T-helper 1 cell treated with Interleukin-12 subunit alpha and Interleukin-12 subunit beta and Interleukin-4 antibody, amounts not matched to agents 30 μg/mL and 1 μg/mL, for 36 hours (primary cell): ENCODE measurements around the gene INPP5A.
"Not testable (repeated sequence)": the region's sequence is repeated elsewhere in the genome, so short reads cannot be mapped to it uniquely, and the experiment has no call there.

ENCODE experiments used
- H3K27ac Mint-ChIP-seq: one replicate; pipeline ENCODE4 v1.8.0; 2021; ENCODE audit warnings: mild to moderate bottlenecking, mixed read lengths
- H3K27me3 Mint-ChIP-seq: one replicate; pipeline ENCODE4 v1.8.0; 2021; ENCODE audit warnings: low read depth, mixed read lengths
- H3K36me3 Mint-ChIP-seq: one replicate; pipeline ENCODE4 v1.8.0; 2021; ENCODE audit warnings: low read depth, mixed read lengths
- H3K4me1 Mint-ChIP-seq: one replicate; pipeline ENCODE4 v1.8.0; 2021; ENCODE audit warnings: low read depth, mixed read lengths
- H3K4me3 Mint-ChIP-seq: one replicate; pipeline ENCODE4 v1.8.0; 2021; ENCODE audit warnings: mild to moderate bottlenecking, moderate library complexity, mixed read lengths
- H3K9me3 Mint-ChIP-seq: one replicate; pipeline ENCODE4 v1.8.0; 2021; ENCODE audit warnings: mixed read lengths

Gene INPP5A

GRCh38 chr10:132498562-132499366 is 38.8 kb upstream of the INPP5A start:
- Mint-ChIP-seq H3K36me3 (no peaks in the 10 kb centered on the region), H3K4me3 (no peak overlapping the region), H3K27me3 (peaks cover 4% of the 10 kb centered on the region), H3K27ac (no peak overlapping the region), H3K9me3 (no peaks in the 10 kb centered on the region), H3K4me1 (no peaks in the 10 kb centered on the region)

- no peaks in the 10 kb centered on the region for H3K36me3 Mint-ChIP-seq
- H3K4me3 Mint-ChIP-seq: no peak overlapping the region
- peaks cover 4% of the 10 kb centered on the region for H3K27me3 Mint-ChIP-seq
- no peak overlapping the region for H3K27ac Mint-ChIP-seq
- H3K4me1 Mint-ChIP-seq: no peaks in the 10 kb centered on the region
- no peaks in the 10 kb centered on the region for H3K9me3 Mint-ChIP-seq
Observed at GRCh38 chr10:132499367-132499685, 38.3 kb upstream of the INPP5A start.

GRCh38 chr10:132500781-132501415 is 36.7 kb upstream of the INPP5A start:
- Mint-ChIP-seq H3K4me3 (no peak overlapping the region), H3K9me3 (no peaks in the 10 kb centered on the region), H3K27ac (no peak overlapping the region), H3K36me3 (no peaks in the 10 kb centered on the region), H3K27me3 (peaks cover 4% of the 10 kb centered on the region), H3K4me1 (no peaks in the 10 kb centered on the region)

GRCh38 chr10:132502544-132503300 is 34.9 kb upstream of the INPP5A start:
- Mint-ChIP-seq H3K27me3 (peaks cover 4% of the 10 kb centered on the region), H3K9me3 (no peaks in the 10 kb centered on the region), H3K27ac (no peak overlapping the region), H3K4me3 (no peak overlapping the region), H3K36me3 (no peaks in the 10 kb centered on the region), H3K4me1 (no peaks in the 10 kb centered on the region)

GRCh38 chr10:132503581-132504421 is 33.8 kb upstream of the INPP5A start:
- H3K27ac Mint-ChIP-seq: no peak overlapping the region
- peaks cover 4% of the 10 kb centered on the region for H3K27me3 Mint-ChIP-seq
- no peaks in the 10 kb centered on the region for H3K9me3 Mint-ChIP-seq
- H3K4me1 Mint-ChIP-seq: no peaks in the 10 kb centered on the region
- H3K36me3 Mint-ChIP-seq: no peaks in the 10 kb centered on the region
- H3K4me3 Mint-ChIP-seq: no peak overlapping the region

GRCh38 chr10:132504501-132505272 is 32.9 kb upstream of the INPP5A start:
- H3K36me3 Mint-ChIP-seq: no peaks in the 10 kb centered on the region
- no peak overlapping the region for H3K27ac Mint-ChIP-seq
- H3K27me3 Mint-ChIP-seq: peaks cover 4% of the 10 kb centered on the region
- no peaks in the 10 kb centered on the region for H3K4me1 Mint-ChIP-seq
- H3K9me3 Mint-ChIP-seq: no peaks in the 10 kb centered on the region
- no peak overlapping the region for H3K4me3 Mint-ChIP-seq

GRCh38 chr10:132505546-132505945 is 32.0 kb upstream of the INPP5A start:
- H3K27ac Mint-ChIP-seq, H3K27me3 Mint-ChIP-seq, H3K36me3 Mint-ChIP-seq, H3K9me3 Mint-ChIP-seq, H3K4me3 Mint-ChIP-seq, H3K4me1 Mint-ChIP-seq: not testable (repeated sequence)

- Mint-ChIP-seq H3K36me3 (no peaks in the 10 kb centered on the region), H3K4me1 (no peaks in the 10 kb centered on the region), H3K9me3 (no peaks in the 10 kb centered on the region), H3K27ac (no peak overlapping the region), H3K4me3 (no peak overlapping the region), H3K27me3 (peaks cover 5% of the 10 kb centered on the region)
Observed at GRCh38 chr10:132506711-132507408, 30.7 kb upstream of the INPP5A start.

GRCh38 chr10:132507409-132507955 is 30.1 kb upstream of the INPP5A start:
- H3K27ac Mint-ChIP-seq: no peak overlapping the region
- no peaks in the 10 kb centered on the region for H3K4me1 Mint-ChIP-seq
- peaks cover 5% of the 10 kb centered on the region for H3K27me3 Mint-ChIP-seq
- no peak overlapping the region for H3K4me3 Mint-ChIP-seq
- no peaks in the 10 kb centered on the region for H3K9me3 Mint-ChIP-seq
- no peaks in the 10 kb centered on the region for H3K36me3 Mint-ChIP-seq

GRCh38 chr10:132507956-132508490 is 29.6 kb upstream of the INPP5A start:
- peaks cover 7% of the 10 kb centered on the region for H3K27me3 Mint-ChIP-seq
- no peak overlapping the region for H3K27ac Mint-ChIP-seq
- H3K4me3 Mint-ChIP-seq: no peak overlapping the region
- H3K4me1 Mint-ChIP-seq: no peaks in the 10 kb centered on the region
- no peaks in the 10 kb centered on the region for H3K36me3 Mint-ChIP-seq
- H3K9me3 Mint-ChIP-seq: no peaks in the 10 kb centered on the region

- Mint-ChIP-seq H3K4me3 (no peak overlapping the region), H3K36me3 (no peaks in the 10 kb centered on the region)
Observed at GRCh38 chr10:132508581-132509443, 28.8 kb upstream of the INPP5A start.

GRCh38 chr10:132509506-132510173 is 27.9 kb upstream of the INPP5A start:
- Mint-ChIP-seq H3K36me3 (no peaks in the 10 kb centered on the region), H3K27me3 (peaks cover 8% of the 10 kb centered on the region), H3K27ac (no peak overlapping the region), H3K9me3 (no peaks in the 10 kb centered on the region), H3K4me1 (no peaks in the 10 kb centered on the region), H3K4me3 (no peak overlapping the region)

More at GRCh38 chr10:132508581-132509443, 28.8 kb upstream of the INPP5A start:
- H3K27ac Mint-ChIP-seq: no peak overlapping the region
- H3K27me3 Mint-ChIP-seq: peaks cover 8% of the 10 kb centered on the region
- no peaks in the 10 kb centered on the region for H3K9me3 Mint-ChIP-seq
- H3K4me1 Mint-ChIP-seq: no peaks in the 10 kb centered on the region
